ENCODE results near the gene WDR4.

Gene WDR4

DNA sequence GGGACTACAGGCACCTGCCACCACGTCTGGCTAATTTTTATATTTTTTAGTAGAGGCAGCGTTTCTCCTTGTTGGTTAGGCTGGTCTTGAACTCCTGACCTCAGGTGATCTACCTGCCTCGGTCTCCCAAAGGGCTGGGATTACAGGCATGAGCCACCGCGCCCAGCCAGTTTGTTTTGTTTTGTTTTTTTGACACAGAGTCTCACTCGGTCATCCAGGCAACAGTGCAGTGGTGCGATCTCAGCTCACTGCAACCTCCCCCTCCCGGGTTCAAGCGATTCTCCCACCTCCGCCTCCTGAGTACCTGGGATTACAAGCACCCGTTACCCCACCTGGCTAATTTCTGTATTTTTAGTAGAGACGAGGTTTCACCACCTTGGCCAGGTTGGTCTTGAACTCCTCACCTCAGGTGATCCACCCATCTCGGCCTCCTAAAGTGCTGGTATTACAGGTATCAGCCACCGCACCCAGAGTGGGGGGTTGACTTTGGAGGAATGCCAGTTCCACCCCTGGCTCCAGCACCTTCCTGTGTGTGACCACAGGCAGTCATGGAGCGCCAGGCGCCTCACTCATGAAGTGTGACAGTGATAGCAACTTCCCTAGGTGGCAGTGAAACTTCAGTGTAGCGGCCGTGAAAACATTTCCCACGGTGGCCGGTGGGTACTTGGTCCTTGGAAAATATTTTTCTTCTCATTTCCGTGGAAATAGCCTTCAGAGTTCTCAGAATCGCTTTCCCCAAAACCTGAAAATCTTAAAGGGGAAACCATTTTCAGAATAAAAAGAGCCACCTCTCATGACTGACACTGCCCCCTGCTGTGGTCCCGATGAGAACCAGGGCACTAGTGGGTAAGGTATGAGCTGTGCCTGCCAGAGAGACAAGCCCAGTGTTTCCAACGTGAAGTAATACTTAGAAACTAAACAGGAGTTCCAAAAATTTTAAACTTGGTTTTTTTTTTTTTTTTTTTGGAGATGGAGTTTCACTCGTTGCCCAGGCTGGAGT is 48.6 kb downstream of the WDR4 start:
- no peak overlapping the region for H3K4me3 ChIP-seq (ENCODE audit: low read depth, low read length)
- CTCF ChIA-PET, result no interaction called here
- no peak for DNase-seq (ENCODE audit: low read depth, low spot score)
- TF ChIP-seq CTCF (IDR thresholded peaks at IDR 0.05; ENCODE audit: insufficient read depth, low read length, missing control alignments), result no peak
- POLR2A ChIA-PET, result interaction anchor here (0.6 kb wide), 1 partner anchor 32 kb away, joined by 3 read pairs; no protein-coding TSS in a partner anchor

DNA sequence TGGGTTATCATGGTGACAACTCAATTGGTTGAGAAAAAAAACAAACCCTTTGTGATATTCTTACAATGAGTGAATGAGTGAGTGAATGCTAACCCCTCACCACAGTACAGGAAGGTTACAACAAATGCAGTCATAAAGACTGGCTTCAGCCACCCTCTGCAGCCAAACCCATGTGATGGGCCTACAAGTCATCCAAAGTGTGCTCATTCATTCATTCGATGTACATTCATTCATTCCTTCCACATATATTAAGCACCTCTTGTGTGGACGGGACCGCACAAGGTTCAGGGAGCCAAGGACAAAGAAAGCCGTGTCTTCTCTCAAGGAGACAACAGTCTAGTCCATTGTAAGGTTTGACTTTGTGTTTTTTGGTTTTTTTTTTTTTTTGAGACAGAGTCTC is 49.4 kb downstream of the WDR4 start:
- CTCF ChIA-PET, result no interaction called here
- no peak for DNase-seq (ENCODE audit: low read depth, low spot score)
- H3K4me3 ChIP-seq (ENCODE audit: low read depth, low read length), result no peak overlapping the region
- no peak for TF ChIP-seq CTCF (IDR thresholded peaks at IDR 0.05; ENCODE audit: insufficient read depth, low read length, missing control alignments)
- POLR2A ChIA-PET, result no interaction called here

DNA sequence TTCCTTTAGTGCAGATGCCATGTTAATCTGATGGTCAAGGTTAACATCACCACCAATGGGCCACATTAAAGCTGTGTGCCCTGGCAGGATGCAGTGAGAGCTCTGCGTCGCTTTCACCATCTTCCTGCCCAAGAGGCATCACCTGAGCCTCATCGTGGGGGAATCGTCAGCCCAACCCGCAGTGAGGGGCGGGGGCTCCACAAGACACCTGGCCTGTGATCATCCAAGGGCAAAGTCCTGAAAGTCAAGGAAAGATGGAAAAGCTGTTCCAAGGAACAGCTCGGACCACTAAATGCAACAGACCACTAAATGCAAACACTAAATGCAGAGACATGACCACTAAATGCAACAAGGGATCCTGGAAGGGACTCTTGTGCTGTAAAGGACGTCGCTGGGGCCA is 49.9 kb downstream of the WDR4 start:
- ChIA-PET POLR2A (no interaction called here), CTCF (no interaction called here)
- H3K4me3 ChIP-seq (ENCODE audit: low read depth, low read length), result no peak overlapping the region
- no peak for DNase-seq (ENCODE audit: low read depth, low spot score)
- no peak for TF ChIP-seq CTCF (IDR thresholded peaks at IDR 0.05; ENCODE audit: insufficient read depth, low read length, missing control alignments)

DNA sequence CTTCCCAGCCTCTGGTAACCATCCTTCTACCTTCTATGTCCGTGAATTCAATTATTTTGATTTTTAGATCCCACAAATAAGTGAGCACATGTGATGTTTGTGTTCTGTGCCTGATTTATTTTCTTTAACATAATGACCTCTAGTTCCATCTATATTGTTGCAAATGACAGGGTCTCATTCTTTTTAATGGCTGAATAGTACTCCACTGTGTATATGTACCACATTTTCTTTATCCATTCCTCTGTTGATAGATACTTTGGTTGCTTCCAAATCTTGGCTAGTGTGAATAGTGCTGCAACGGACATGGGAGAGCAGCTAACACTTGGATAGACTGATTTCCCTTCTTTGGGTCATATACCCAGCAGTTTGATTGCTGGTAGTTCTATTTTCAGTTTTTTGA is 51.8 kb downstream of the WDR4 start:
- no peak overlapping the region for H3K4me3 ChIP-seq (ENCODE audit: low read depth, low read length)
- CTCF ChIA-PET, result interaction anchor here (2.3 kb wide), 1 partner anchor 9 kb away, joined by 9 read pairs; no protein-coding TSS in a partner anchor
- no peak for TF ChIP-seq CTCF (IDR thresholded peaks at IDR 0.05; ENCODE audit: insufficient read depth, low read length, missing control alignments)
- DNase-seq (ENCODE audit: low read depth, low spot score), result no peak
- POLR2A ChIA-PET, result no interaction called here

DNA sequence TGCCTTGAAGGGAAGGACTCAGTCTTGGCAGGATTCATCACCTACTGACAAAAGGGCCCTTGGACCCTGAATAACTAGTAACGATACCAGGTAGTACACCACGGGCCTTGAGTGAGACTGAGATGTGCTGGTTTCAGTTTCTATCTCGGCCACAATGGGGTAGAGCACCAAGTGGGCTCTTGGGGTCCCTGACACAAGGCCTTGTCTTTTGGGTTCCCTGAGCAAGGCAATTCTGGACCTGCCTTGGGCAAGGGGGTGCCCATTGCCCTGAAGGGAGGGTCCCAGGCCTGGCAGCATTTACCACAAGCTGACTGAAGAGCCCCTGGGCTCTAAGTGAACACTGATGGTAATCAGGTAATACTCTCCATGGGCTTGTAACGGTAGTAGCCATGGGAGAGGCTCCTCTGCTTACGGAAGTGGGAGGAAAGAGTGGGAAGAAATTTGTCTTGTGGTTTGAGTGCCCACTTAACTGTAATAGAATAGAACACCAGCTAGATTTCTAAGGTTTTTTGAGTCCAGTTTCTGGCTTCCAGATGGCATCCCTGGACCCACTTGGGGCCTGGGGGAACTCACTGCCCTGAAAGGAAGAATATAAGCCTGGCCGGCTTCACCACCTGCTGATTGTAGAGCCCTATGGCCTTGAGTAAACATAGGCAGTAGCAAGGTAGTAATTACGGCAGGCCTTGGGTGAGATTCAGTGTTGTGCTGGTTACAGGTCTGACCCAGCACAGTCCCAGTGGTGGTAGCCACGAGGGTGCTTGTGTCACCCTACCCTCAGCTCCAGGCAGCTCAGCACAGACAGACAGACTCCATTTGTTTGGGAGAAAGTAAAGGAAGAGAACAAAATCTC is 58.5 kb downstream of the WDR4 start:
- TF ChIP-seq CTCF (IDR thresholded peaks at IDR 0.05; ENCODE audit: insufficient read depth, low read length, missing control alignments), result no peak
- DNase-seq (ENCODE audit: low read depth, low spot score), result no peak
- no peak overlapping the region for H3K4me3 ChIP-seq (ENCODE audit: low read depth, low read length)
- CTCF ChIA-PET, result no interaction called here
- POLR2A ChIA-PET, result no interaction called here

All from AG04449 (cell line).